HepG2 (cell line): Measurements from ENCODE around the gene APC2. TPM values are rescaled to one million over a fixed set of nuclear protein-coding genes. Genes with fewer than 3 reads are reported as not detected.

Experiments
- FOXP4 ChIP-seq: sonication (generic); formaldehyde crosslinking; IDR thresholded peaks from 2 replicates; pipeline ENCODE4 v1.4.0; 2020; ENCODE audit warnings: missing genetic modification reagents
- HOXA3 ChIP-seq: sonication (generic); formaldehyde crosslinking; IDR thresholded peaks from 2 replicates; pipeline ENCODE4 v1.5.0; 2020; ENCODE audit warnings: missing genetic modification reagents
- IKZF5 ChIP-seq: IDR thresholded peaks from 2 replicates; pipeline ENCODE4 v1.6.1; 2018; ENCODE audit warnings: missing genetic modification reagents, mild to moderate bottlenecking, missing compliant biosample characterization
- NR2F1 ChIP-seq, 2 experiments: fragments of 450-650 bp in 1 of 2; formaldehyde crosslinking in 1 of 2; IDR thresholded peaks; 2 replicates each; pipeline versions ENCODE4 v1.5.0 to v1.6.1; 2016 to 2020; ENCODE audit warnings: mild to moderate bottlenecking in 1 of 2, missing compliant biosample characterization in 1 of 2, missing genetic modification reagents in 1 of 2, moderate library complexity in 1 of 2
- TRIM24 ChIP-seq: sonication (generic); formaldehyde crosslinking; IDR thresholded peaks from 2 replicates; pipeline ENCODE4 v1.8.0; 2022; ENCODE audit warnings: mild to moderate bottlenecking, missing genetic modification reagents
- ZBTB39 ChIP-seq: sonication (generic); formaldehyde crosslinking; IDR thresholded peaks from 2 replicates; pipeline ENCODE4 v1.5.0; 2020; ENCODE audit warnings: missing genetic modification reagents
- ZNF280D ChIP-seq: sonication (generic); formaldehyde crosslinking; IDR thresholded peaks from 2 replicates; pipeline ENCODE4 v1.5.1; 2020; ENCODE audit warnings: mild to moderate bottlenecking, missing genetic modification reagents
- ZNF441 ChIP-seq: sonication (generic); formaldehyde crosslinking; IDR thresholded peaks from 2 replicates; pipeline ENCODE4 v1.7.0; 2021; ENCODE audit warnings: missing genetic modification reagents, borderline replicate concordance
- ZNF503 ChIP-seq: sonication (generic); formaldehyde crosslinking; IDR thresholded peaks from 2 replicates; pipeline ENCODE4 v1.4.0; 2020; ENCODE audit warnings: missing genetic modification reagents
- ZNF563 ChIP-seq: sonication (generic); formaldehyde crosslinking; IDR thresholded peaks from 2 replicates; pipeline ENCODE4 v1.8.0; 2022; ENCODE audit warnings: mild to moderate bottlenecking, moderate library complexity, missing genetic modification reagents
- ZNF609 ChIP-seq: sonication (generic); formaldehyde crosslinking; IDR thresholded peaks from 2 replicates; pipeline ENCODE4 v1.4.0; 2020; ENCODE audit warnings: mild to moderate bottlenecking, missing genetic modification reagents, borderline replicate concordance
- polyA plus RNA-seq, 8 experiments: library from polyadenylated mRNA; depleted of rRNA in 3 of 8; stranded (reverse) in 7 of 8; unstranded in 1 of 8; fragments of >200 nt; fragmentation: Illumina TruSeq in 4 of 8; extraction: Trizol in 4 of 8; gene quantifications; 2 replicates each; pipeline versions ENCODE4 v1.2.1 to v1.2.3, GENCODE V29; 2011 to 2016; ENCODE audit warnings: low read depth in 4 of 8, missing spikeins in 1 of 8, mixed read lengths in 1 of 8; ENCODE audit not compliant: insufficient read depth in 1 of 8
- total RNA-seq, 5 experiments: library from RNA; depleted of rRNA; stranded (reverse); fragments of >200 nt; fragmentation: Illumina TruSeq; extraction: Trizol; gene quantifications; 2 replicates each; pipeline ENCODE4 v1.2.3, GENCODE V29; 2016; ENCODE audit warnings: low read depth in 1 of 5

APC2 gene
- total and polyA plus RNA-seq, 2 of the 13 experiments (the other 11 are each of a cell fraction or from before 2014, with no cell fraction given) = 0.08 to 0.22 TPM

GRCh38 chr19:1424192-1424955 lies 25.5 kb upstream of the APC2 start (continued):
- TF ChIP-seq ZNF609 (peak; percentile 32; the same call in 1 of the 2 replicates), ZNF503 (CRISPR knock-in tag) (no peak), ZNF280D (CRISPR knock-in tag) (no peak), ZNF441 (no peak), ZNF563 (CRISPR knock-in tag) (no peak), HOXA3 (CRISPR knock-in tag) (peak; percentile 83), IKZF5 (CRISPR knock-in tag) (peak; percentile 56; the same call in 1 of the 2 replicates), NR2F1 (CRISPR knock-in tag; IDR thresholded peaks at IDR 0.05) (peak in 1 of 2 experiments; percentile 56; a peak in 1 of 4 replicates), ZBTB39 (CRISPR knock-in tag) (0 out of 2 replicates have a peak, but pooled peaks have one; percentile 34), FOXP4 (CRISPR knock-in tag) (0 out of 2 replicates have a peak, but pooled peaks have one; percentile 12), TRIM24 (no peak)
